Adrenal gland (tissue), 19 donors: Measurements from ENCODE around the gene OOSP1. TPM values are rescaled to one million over a fixed set of nuclear protein-coding genes. Genes with fewer than 3 reads are reported as not detected.

Source experiments
- DNase-seq, 7 donors: peaks; one replicate each; pipeline ENCODE4 v3.0.0-alpha.2; 2019 to 2020
- H3K27ac ChIP-seq, 5 donors: fragments of 200-600 bp; sonication (generic) in 4 of 5; 1 replicate in 3 of 5; 2 replicates in 2 of 5; pipeline versions ENCODE4 v1.5.1 to v1.8.0; 2016 to 2020; ENCODE audit warnings: mild to moderate bottlenecking in 1 of 5
- H3K27me3 ChIP-seq: fragments of 200-600 bp; 2 replicates; pipeline ENCODE4 v1.8.0; 2021
- H3K36me3 ChIP-seq, 2 donors: fragments of 200-600 bp; replicated peaks in 1 of 2; 1 replicate in 1 of 2; 2 replicates in 1 of 2; pipeline versions ENCODE4 v1.5.1 to v1.8.0; 2018 to 2022
- H3K4me1 ChIP-seq, 2 donors: fragments of 200-600 bp; replicated peaks in 1 of 2; 1 replicate in 1 of 2; 2 replicates in 1 of 2; pipeline versions ENCODE4 v1.5.1 to v1.8.0; 2018 to 2021
- H3K4me3 ChIP-seq, 4 donors: fragments of 200-600 bp; sonication (generic) in 3 of 4; one replicate each; pipeline ENCODE4 v1.5.1; 2016 to 2018
- H3K9me3 ChIP-seq, 3 donors: fragments of 200-600 bp; sonication (generic) in 1 of 3; replicated peaks in 1 of 3; 1 replicate in 2 of 3; 2 replicates in 1 of 3; pipeline versions ENCODE4 v1.5.1 to v1.8.0; 2016 to 2021
- POLR2A ChIP-seq, 2 donors: fragments of 450-650 bp; IDR thresholded peaks; one replicate each; pipeline ENCODE4 v1.6.1; 2017; ENCODE audit warnings: antibody characterized with exemption in 2 of 2, mild to moderate bottlenecking in 2 of 2, moderate library complexity in 1 of 2
- WGBS, 4 donors: extraction: QIAGEN DNeasy Blood & Tissue Kit in 2 of 4; methylation state at CpG; one replicate each; pipeline versions ENCODE4 v1.1.5 to v1.1.7; 2013 to 2017; 5-methylcytosine and 5-hydroxymethylcytosine counted together
- intact Hi-C, 2 donors: fragments of 100-400 bp; cut with DNase I; formaldehyde crosslinking; loops; one replicate each; pipeline versions ENCODE4 v1.14.1 to v1.15.0; 2022 to 2023
- long read RNA-seq, 10 donors: library from polyadenylated mRNA in 3 of 10; unstranded in 2 of 10; stranded (forward) in 1 of 10; transcript quantifications; one replicate each; pipeline ENCODE4 v2.0.0 and lab custom pipeline, GENCODE V29; 2021 to 2026
- polyA plus RNA-seq, 3 donors: library from polyadenylated mRNA; stranded (reverse); fragments of 200-250 nt in 2 of 3; fragments of 350-450 nt in 1 of 3; fragmentation: Illumina TruSeq in 1 of 3; extraction: RNeasy Lipid Tissue Mini Kit (QIAGEN cat#74804) in 1 of 3; gene quantifications; one replicate each; pipeline ENCODE4 v1.2.3, GENCODE V29; 2013 to 2014
- total RNA-seq, 9 donors: library from RNA; depleted of rRNA in 4 of 9; stranded (reverse); fragments of >200 nt in 4 of 9; fragments of 120-200 nt in 1 of 9; fragmentation: NEBNext Ultra II Directional in 1 of 9; extraction: Animal tissue kit (Norgen Biotek cat#: 25700) in 1 of 9; gene quantifications; one replicate each; pipeline versions ENCODE4 v1.1.0 to v1.2.4, GENCODE V29; 2013 to 2023
- TF ChIP-seq, protein P1 (sequence below), 6 experiments: fragments of 450-650 bp in 4 of 6; fragments of 200-600 bp in 2 of 6; sonication (generic) in 1 of 6; IDR thresholded peaks; 1 replicate in 5 of 6; 2 replicates in 1 of 6; pipeline versions ENCODE4 v1.5.1 to v1.8.0; 2016 to 2021; ENCODE audit warnings: antibody characterized with exemption in 6 of 6, mild to moderate bottlenecking in 2 of 6, moderate library complexity in 1 of 6
- donor health status: healthy with polysubstance abuse.
- donor health status: Bipolar disorder and iron deficiency.
- donor health status: DM: yes; HTN: yes; CAD: no.
- donor health status: DM: no; HTN: no; CAD: no.
- donor health status: DM: no; HTN: no; CAD: no.
- donor health status: DM: yes; HTN: yes; CAD: no.

OOSP1 gene, protein sequence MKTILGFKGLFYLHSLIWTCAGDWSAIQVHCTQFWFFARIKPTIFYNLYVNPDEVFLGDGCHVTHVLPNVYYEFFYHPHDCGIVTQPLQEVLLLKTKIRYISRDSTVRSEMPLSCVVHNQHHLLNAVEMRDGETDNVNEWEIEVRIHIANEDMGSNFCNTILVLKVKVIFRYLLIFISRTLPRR
- not detected for total RNA-seq
- not detected for polyA plus RNA-seq
- long read RNA-seq, donor 1 = 0 reads
- long read RNA-seq, donor 2 = 0 reads
- long read RNA-seq, donor 3 = 0 reads
- long read RNA-seq, donor 4 = 0 reads
- long read RNA-seq, donor 5 = 0 reads
- long read RNA-seq, donor 6 = 0 reads
- long read RNA-seq, donor 7 = 0 reads
- long read RNA-seq, donor 8 = 0 reads
- long read RNA-seq, donor 9 = 0 reads
- long read RNA-seq, donor 10 = 0 reads

DNA sequence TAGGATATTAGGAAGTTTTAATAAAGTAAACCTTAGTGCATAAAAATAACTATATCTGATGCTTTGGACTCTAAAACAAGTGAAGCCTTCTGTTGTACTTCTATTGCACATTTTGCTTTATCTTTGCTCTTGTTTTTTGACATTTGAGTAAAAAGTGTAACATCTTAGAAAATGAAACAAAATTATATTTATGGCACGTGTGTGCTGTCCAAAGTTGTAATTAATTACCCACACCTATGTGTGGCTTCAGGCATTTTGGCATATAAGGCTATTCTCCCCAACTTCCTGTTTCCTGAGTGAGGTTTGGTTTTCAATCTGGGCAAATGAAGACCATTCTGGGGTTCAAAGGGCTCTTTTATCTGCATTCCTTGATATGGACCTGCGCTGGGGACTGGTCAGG lies at the start of gene OOSP1:
OOSP1 (plus strand) TSS at position 301 of the 400 bp plus-strand sequence; CDS start at position 324, 23 bp downstream.
- DNase-seq = no peak
- Histone ChIP-seq H3K27me3 (peaks cover 3% of the 10 kb centered on the region), H3K27ac (no peak within 1 kb of the TSS), H3K4me1 (no peaks in the 10 kb centered on the region), H3K9me3 (no peaks in the 10 kb centered on the region), H3K36me3 (no peaks in the 10 kb centered on the region), H3K4me3 (no peak within 1 kb of the TSS)
- TF ChIP-seq, protein P1, sequence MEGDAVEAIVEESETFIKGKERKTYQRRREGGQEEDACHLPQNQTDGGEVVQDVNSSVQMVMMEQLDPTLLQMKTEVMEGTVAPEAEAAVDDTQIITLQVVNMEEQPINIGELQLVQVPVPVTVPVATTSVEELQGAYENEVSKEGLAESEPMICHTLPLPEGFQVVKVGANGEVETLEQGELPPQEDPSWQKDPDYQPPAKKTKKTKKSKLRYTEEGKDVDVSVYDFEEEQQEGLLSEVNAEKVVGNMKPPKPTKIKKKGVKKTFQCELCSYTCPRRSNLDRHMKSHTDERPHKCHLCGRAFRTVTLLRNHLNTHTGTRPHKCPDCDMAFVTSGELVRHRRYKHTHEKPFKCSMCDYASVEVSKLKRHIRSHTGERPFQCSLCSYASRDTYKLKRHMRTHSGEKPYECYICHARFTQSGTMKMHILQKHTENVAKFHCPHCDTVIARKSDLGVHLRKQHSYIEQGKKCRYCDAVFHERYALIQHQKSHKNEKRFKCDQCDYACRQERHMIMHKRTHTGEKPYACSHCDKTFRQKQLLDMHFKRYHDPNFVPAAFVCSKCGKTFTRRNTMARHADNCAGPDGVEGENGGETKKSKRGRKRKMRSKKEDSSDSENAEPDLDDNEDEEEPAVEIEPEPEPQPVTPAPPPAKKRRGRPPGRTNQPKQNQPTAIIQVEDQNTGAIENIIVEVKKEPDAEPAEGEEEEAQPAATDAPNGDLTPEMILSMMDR (IDR thresholded peaks at IDR 0.05) = no peak
- no peak for TF ChIP-seq POLR2A (IDR thresholded peaks at IDR 0.05)
- intact Hi-C loops = no loop called here
- WGBS, 4 donors = 46 to 56% (median 48%) methylated on average over 2 of the region's 2 CpGs

DNA sequence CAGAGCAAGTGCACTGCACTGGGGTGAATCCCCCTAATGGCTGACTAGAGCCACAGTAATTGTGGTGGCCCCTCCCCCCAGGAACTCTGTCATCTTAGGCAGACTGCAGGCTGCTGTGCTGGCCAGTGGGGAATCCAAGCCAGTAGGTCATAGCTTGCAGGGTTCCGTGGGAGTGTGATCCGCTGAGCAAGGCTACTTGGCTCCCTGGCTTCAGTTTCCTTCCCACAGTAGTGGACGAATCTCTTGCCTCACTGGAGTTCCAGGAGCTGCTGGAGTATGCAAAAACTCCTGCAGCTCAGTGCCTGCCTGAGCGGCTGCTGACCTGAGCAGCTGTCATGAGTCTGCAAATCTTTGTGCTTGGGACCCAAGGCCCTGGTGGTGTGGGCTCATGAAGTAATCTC lies 46.5 kb upstream of the OOSP1 start:
- intact Hi-C loops = no loop called here
- Histone ChIP-seq H3K4me3 (no peak overlapping the region), H3K27me3 (no peaks in the 10 kb centered on the region), H3K27ac (no peak overlapping the region), H3K9me3 (no peaks in the 10 kb centered on the region), H3K36me3 (no peaks in the 10 kb centered on the region), H3K4me1 (no peaks in the 10 kb centered on the region)
- WGBS, 4 donors = 23 to 33% (median 26%) methylated on average over 4 of the region's 4 CpGs; no CpG with 5 or more reads in 1 of the 4 donors
- TF ChIP-seq, protein P1 (IDR thresholded peaks at IDR 0.05) = no peak
- TF ChIP-seq POLR2A (IDR thresholded peaks at IDR 0.05) = no peak
- no peak for DNase-seq

DNA sequence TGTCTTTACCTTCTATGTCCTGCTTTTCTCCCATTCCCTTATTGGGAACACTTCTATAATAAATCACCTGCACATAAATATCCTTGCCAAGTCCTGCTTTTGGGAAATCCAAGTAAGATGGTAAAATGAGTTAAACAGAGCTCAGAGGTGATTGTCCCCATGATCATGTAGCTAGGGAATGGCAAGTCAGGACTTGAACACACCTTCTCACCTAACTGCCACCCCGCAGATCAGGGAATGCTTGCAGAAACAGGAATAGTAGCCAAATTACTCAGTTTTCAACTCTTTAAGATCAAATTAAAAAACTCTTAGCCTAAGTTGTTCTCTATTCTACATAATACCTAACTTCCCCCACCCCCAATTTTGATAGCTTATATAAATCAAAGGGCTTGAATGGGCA lies 43.6 kb upstream of the OOSP1 start:
- TF ChIP-seq, protein P1 (IDR thresholded peaks at IDR 0.05) = no peak
- TF ChIP-seq POLR2A (IDR thresholded peaks at IDR 0.05) = no peak
- Histone ChIP-seq H3K27ac (no peak overlapping the region), H3K4me3 (no peak overlapping the region), H3K36me3 (no peaks in the 10 kb centered on the region), H3K27me3 (no peaks in the 10 kb centered on the region), H3K4me1 (no peaks in the 10 kb centered on the region), H3K9me3 (no peaks in the 10 kb centered on the region)
- intact Hi-C loops = no loop called here
- 82 to 100% (median 89%) methylated on average over 1 of the region's 1 CpG for WGBS, 4 donors
- DNase-seq = no peak

DNA sequence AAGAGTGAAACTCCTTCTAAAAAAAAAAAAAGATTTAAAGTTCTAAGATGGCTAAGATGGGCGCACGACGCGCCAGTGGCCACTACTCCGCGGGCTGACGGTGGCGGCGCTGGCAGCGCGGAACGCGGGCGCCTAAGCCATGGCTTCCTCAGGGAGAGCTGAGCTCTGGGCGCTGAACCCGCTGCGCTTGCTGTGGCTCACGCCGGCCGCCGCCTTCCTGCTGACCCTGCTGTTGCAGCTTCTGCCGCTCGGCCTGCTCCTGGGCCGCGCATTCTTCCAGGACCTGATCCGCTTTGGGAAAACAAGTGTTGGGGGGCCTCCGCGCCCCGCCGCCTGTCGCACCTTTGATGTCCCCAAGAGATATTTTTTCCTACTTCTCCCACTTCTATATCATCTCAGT lies 40.2 kb upstream of the OOSP1 start:
- Histone ChIP-seq H3K36me3 (no peaks in the 10 kb centered on the region), H3K4me1 (no peaks in the 10 kb centered on the region), H3K27me3 (no peaks in the 10 kb centered on the region), H3K27ac (no peak overlapping the region), H3K4me3 (no peak overlapping the region), H3K9me3 (no peaks in the 10 kb centered on the region)
- no peak for TF ChIP-seq POLR2A (IDR thresholded peaks at IDR 0.05)
- no peak for DNase-seq
- 94 to 97% (median 96%) methylated on average over 29 to 31 of the region's 31 CpGs for WGBS, 4 donors
- intact Hi-C loops = no loop called here

DNA sequence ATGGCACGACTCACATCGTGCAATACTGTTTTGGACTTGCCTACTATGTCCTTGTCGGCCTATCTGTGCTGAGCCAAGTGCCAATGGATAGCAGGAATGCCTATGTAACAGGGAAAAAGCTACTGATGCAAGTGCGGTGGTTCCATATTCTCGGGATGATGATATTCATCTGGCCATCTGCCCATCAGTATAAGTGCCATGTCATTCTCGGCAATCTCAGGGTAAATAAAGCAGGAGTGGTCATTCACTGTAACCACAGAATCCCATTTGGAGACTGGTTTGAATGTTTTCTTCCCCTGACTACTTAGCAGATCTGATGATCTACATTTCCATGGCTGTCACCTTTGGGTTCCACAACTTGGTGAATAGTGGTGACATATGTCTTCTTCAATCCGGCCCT lies 39.6 kb upstream of the OOSP1 start:
- TF ChIP-seq, protein P1 (IDR thresholded peaks at IDR 0.05) = no peak
- intact Hi-C loops = no loop called here
- H3K27me3 ChIP-seq = no peaks in the 10 kb centered on the region
- H3K36me3 ChIP-seq = no peaks in the 10 kb centered on the region
- H3K9me3 ChIP-seq = no peaks in the 10 kb centered on the region
- no peak for DNase-seq
- 75 to 83% (median 80%) methylated on average over 7 of the region's 7 CpGs for WGBS, 4 donors
- H3K4me3 ChIP-seq = no peak overlapping the region
- no peaks in the 10 kb centered on the region for H3K4me1 ChIP-seq
- no peak overlapping the region for H3K27ac ChIP-seq
